ENCODE results near the gene ADORA2B. TPM values are rescaled to one million over a fixed set of nuclear protein-coding genes. Genes with fewer than 3 reads are reported as not detected.
A peak's percentile ranks its signal among the peaks of the same experiment; 100 is the strongest.

Gene ADORA2B
- total RNA-seq, 6 experiments from 2014 or later = 0.16 to 0.62 (median 0.37) TPM; not detected in 1

GRCh38 chr17:15954222-15954621 lies 9.3 kb downstream of the ADORA2B start:
- Histone ChIP-seq H3K4me3 (no peak overlapping the region), H3K36me3 (no peaks in the 10 kb centered on the region), H3K9me3 (no peaks in the 10 kb centered on the region), H3K27ac (no peak overlapping the region), H3K27me3 (no peaks in the 10 kb centered on the region), H3K4me1 (no peaks in the 10 kb centered on the region)
- TF ChIP-seq CTCF (IDR thresholded peaks at IDR 0.05) (no peak), POLR2A (IDR thresholded peaks at IDR 0.05) (no peak)
- DNase-seq (no peak), ATAC-seq (no peak)
- intact Hi-C loops (cut with DNase I) = no loop called here
- WGBS (ENCODE audit: insufficient coverage, low coverage, low lambda C conversion rate, missing lambda C conversion rate) = 43% methylated on average over 5 of the region's 5 CpGs

- TF ChIP-seq CTCF (IDR thresholded peaks at IDR 0.05) (no peak), POLR2A (IDR thresholded peaks at IDR 0.05) (no peak)
- DNase-seq (peak in 1 of 3 donors; percentile 24), ATAC-seq (no peak)
- H3K27ac ChIP-seq = no peak overlapping the region
- intact Hi-C loops (cut with DNase I) = no loop called here
- no peaks in the 10 kb centered on the region for H3K9me3 ChIP-seq
- no peak overlapping the region for H3K4me3 ChIP-seq
- 63% methylated on average over 8 of the region's 14 CpGs for WGBS (ENCODE audit: insufficient coverage, low coverage, low lambda C conversion rate, missing lambda C conversion rate)
- H3K4me1 ChIP-seq = no peaks in the 10 kb centered on the region
- no peaks in the 10 kb centered on the region for H3K27me3 ChIP-seq
- H3K36me3 ChIP-seq = no peaks in the 10 kb centered on the region
These were observed 11.0 kb downstream of the ADORA2B start for GRCh38 chr17:15955793-15956541.

- ATAC-seq = no peak
- intact Hi-C loops (cut with DNase I) = no loop called here
- H3K27me3 ChIP-seq = no peaks in the 10 kb centered on the region
These were observed 12.3 kb downstream of the ADORA2B start for GRCh38 chr17:15957206-15957605.

GRCh38 chr17:15957608-15958307 lies 12.8 kb downstream of the ADORA2B start:
- intact Hi-C loops (cut with DNase I) = no loop called here
- no peak for ATAC-seq
- H3K4me3 ChIP-seq = no peak overlapping the region
- TF ChIP-seq POLR2A (IDR thresholded peaks at IDR 0.05) (no peak), CTCF (IDR thresholded peaks at IDR 0.05) (no peak)
- H3K36me3 ChIP-seq = no peaks in the 10 kb centered on the region
- no peaks in the 10 kb centered on the region for H3K27me3 ChIP-seq
- H3K4me1 ChIP-seq = no peaks in the 10 kb centered on the region
- H3K27ac ChIP-seq = no peak overlapping the region
- no peak for DNase-seq
- 97% methylated on average over 8 of the region's 19 CpGs for WGBS (ENCODE audit: insufficient coverage, low coverage, low lambda C conversion rate, missing lambda C conversion rate)
- H3K9me3 ChIP-seq = no peaks in the 10 kb centered on the region

More at GRCh38 chr17:15957206-15957605, 12.3 kb downstream of the ADORA2B start:
- TF ChIP-seq POLR2A (IDR thresholded peaks at IDR 0.05) (no peak), CTCF (IDR thresholded peaks at IDR 0.05) (no peak)
- DNase-seq = peak in 1 of 3 donors; percentile 27
- Histone ChIP-seq H3K27ac (no peak overlapping the region), H3K36me3 (no peaks in the 10 kb centered on the region), H3K9me3 (no peaks in the 10 kb centered on the region), H3K4me1 (no peaks in the 10 kb centered on the region), H3K4me3 (no peak overlapping the region)
- WGBS (ENCODE audit: insufficient coverage, low coverage, low lambda C conversion rate, missing lambda C conversion rate) = 77% methylated on average over 4 of the region's 6 CpGs

Measured in right lobe of liver (tissue), 6 donors.